Fibroblast of pulmonary artery (primary cell): ENCODE results near the gene SCN3A.

Source experiments
- DNase-seq: peaks from one replicate; pipeline ENCODE4 v3.0.0-alpha.2; 2010; ENCODE audit warnings: low read depth
- H3K4me3 ChIP-seq: replicated peaks from 2 replicates; pipeline ENCODE4 v1.5.1; 2011; ENCODE audit warnings: low read depth, mild to moderate bottlenecking, control low read depth, low read length, moderate library complexity
- TF ChIP-seq, protein P1 (sequence below): IDR thresholded peaks from 2 replicates; pipeline ENCODE4 v1.5.1; 2011; ENCODE audit warnings: mild to moderate bottlenecking, control low read depth, low read length, inconsistent platforms; ENCODE audit errors: missing control alignments

Gene SCN3A

DNA sequence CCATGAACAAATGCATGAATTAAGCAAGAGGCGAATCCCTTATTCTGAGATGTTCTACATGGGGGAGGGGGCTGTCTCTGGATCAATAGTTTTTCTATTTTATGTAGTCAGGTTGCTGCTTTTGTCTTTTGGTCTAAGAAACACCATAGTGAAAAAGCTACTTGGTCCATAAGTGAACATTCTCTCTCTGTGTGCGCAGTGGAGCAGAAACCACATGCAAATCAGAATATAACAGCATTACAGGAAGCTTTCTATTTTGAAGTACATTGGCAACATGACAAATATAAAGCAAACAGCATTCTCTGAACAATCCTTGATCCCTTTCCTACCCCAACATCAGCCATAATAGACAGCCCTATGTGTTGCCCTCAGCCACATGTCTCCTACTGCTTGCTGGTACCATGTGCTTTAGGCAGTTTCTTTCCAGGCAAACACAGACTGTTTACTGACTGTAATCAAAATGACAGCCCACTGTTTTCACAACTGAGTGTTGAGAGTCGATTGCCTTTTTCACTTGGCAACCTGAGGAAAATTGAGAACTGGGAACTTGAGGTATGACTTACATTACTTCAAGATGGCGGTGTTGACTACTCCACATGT lies 10.6 kb downstream of the SCN3A start:
- TF ChIP-seq, protein P1, sequence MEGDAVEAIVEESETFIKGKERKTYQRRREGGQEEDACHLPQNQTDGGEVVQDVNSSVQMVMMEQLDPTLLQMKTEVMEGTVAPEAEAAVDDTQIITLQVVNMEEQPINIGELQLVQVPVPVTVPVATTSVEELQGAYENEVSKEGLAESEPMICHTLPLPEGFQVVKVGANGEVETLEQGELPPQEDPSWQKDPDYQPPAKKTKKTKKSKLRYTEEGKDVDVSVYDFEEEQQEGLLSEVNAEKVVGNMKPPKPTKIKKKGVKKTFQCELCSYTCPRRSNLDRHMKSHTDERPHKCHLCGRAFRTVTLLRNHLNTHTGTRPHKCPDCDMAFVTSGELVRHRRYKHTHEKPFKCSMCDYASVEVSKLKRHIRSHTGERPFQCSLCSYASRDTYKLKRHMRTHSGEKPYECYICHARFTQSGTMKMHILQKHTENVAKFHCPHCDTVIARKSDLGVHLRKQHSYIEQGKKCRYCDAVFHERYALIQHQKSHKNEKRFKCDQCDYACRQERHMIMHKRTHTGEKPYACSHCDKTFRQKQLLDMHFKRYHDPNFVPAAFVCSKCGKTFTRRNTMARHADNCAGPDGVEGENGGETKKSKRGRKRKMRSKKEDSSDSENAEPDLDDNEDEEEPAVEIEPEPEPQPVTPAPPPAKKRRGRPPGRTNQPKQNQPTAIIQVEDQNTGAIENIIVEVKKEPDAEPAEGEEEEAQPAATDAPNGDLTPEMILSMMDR, result no peak
- H3K4me3 ChIP-seq, result no peak overlapping the region
- no peak for DNase-seq

DNA sequence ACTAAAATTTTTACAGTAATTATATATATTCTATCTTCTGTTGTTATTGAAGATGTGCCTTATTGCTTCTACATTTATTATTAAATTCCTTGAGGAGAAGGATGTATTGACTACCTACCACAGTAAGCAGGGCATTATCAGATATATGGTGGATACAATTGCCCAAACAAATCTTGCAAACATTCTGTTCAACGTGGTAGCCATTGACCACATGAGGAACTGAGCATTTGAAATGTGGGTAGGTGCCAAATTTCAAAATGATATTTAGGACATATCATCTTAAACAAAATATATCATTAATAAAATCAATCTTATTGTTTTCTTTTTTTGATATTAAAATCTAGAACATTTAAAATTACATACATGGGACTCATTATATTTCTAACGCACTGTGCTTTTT lies 11.1 kb downstream of the SCN3A start:
- H3K4me3 ChIP-seq, result no peak overlapping the region
- DNase-seq, result no peak
- TF ChIP-seq, protein P1, result no peak

DNA sequence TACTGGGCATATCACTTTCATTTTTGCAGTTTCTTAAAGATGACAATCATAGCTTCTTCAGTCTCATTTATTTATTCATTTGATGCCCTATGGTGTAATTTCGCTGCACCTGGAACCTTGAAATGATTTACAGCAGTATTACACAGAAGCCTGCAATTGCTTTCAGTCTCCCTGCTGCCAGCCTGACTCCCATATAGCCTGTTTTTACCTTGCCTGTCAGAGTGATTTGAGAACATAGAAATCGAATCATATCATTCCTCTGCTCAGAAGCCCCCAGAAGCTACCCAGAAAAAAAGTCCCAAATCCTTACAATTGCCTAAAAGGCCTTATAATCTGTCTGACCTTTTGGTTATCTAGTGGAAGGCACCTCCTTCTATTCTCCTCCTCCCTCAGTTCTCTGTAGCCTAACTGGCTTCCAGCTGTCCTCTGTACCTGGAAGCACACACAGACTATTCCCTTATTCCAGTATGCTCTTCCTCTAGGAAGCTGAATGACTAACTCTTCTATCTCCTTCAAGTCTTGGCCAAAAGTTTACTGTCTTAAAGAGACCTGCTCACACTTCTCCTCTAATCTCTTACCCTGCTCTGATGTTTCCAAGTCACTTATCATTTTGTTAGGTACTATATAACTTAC lies 12.6 kb downstream of the SCN3A start:
- TF ChIP-seq, protein P1, result no peak
- DNase-seq, result no peak
- no peak overlapping the region for H3K4me3 ChIP-seq

DNA sequence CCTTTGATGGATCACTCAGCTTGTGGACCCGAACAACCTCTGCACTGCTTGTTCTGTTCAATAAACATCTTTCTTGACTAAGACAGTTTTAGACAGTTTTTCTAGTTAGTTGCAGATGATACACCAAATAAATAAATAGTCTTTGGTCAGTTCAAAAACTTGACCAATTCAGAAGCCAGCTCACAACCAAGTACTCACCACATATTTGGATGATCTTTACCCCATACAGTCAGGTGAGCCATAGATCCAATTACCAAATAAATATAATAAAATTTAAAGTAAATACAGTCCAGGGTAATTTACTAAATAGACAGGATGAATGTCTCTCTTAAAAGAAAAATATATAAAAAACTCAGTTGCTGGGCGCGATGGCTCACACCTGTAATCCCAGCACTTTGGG lies 18.2 kb downstream of the SCN3A start:
- H3K4me3 ChIP-seq, result no peak overlapping the region
- no peak for DNase-seq
- TF ChIP-seq, protein P1, result no peak

DNA sequence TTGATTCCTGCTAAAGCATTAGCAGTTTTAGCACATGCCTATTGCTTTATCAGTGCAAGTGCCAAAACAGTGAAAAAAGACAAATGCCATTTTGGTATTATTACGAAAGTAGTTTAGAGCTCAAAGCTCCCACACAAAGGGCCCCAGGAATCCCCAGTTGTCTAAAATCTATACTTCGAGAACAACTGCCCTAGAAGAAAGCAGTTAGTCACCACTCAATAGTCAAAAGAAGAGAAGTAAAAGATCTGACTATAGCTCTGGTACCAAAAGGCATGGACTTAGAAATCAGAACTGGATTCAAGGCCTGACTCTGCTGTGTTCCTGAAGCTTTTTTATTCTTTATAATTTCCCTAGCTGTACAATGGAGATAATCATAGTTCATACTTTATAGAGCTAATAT lies 21.8 kb downstream of the SCN3A start:
- TF ChIP-seq, protein P1, result no peak
- no peak for DNase-seq
- no peak overlapping the region for H3K4me3 ChIP-seq

DNA sequence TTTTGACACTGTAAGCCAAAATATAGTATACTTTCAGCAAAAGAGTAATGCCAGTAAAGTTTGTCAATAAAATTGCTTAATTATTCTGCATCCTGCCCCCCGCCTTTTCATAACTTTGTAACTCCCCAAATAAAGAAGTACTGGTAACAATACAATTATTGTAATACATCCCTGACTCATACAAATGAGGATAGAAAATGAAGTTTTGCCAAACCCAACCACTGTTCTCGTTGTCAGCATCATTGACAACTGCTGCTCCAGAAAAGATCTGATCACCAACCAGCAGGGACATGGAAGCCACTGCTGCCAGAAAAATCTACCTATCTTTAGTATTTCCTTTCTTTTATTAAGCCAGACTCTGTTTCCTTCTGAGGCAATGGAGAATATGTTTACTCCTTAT lies 27.1 kb downstream of the SCN3A start:
- H3K4me3 ChIP-seq, result no peak overlapping the region
- no peak for DNase-seq
- TF ChIP-seq, protein P1, result no peak

DNA sequence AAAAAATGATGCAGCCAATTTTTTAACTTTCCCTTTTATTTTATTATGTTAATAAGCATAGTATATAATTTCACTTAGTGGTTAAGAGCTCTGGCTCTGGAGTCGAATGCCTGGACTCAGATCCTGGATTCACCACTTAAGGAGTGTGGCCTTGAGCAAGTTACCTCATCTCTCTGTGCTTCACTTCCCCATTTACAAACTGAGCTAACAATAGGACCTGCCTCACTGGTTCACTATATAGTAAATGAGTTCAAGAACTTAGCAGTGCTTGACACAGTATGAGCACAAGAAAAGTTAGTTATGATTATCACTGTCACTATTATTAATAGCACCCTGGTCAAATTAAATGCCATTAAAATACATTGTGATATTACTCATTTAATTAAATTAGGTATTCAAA lies 30.6 kb downstream of the SCN3A start:
- DNase-seq, result no peak
- H3K4me3 ChIP-seq, result no peak overlapping the region
- TF ChIP-seq, protein P1, result no peak
